Right lobe of liver (tissue), 4 donors: ENCODE measurements around the gene DCX.

Source experiments
- CTCF ChIP-seq, 4 donors: fragments of 200-600 bp in 3 of 4; fragments of 450-650 bp in 1 of 4; IDR thresholded peaks; one replicate each; pipeline versions ENCODE4 v1.5.1 to v1.8.0; 2016 to 2022; ENCODE audit warnings: antibody characterized with exemption in 4 of 4, mild to moderate bottlenecking in 2 of 4
- POLR2A ChIP-seq: fragments of 450-650 bp; IDR thresholded peaks from one replicate; pipeline ENCODE4 v1.6.1; 2017; ENCODE audit warnings: antibody characterized with exemption, mild to moderate bottlenecking
- donor health status: DM: no; HTN: no; CAD: no.
- donor health status: DM: no; HTN: no; CAD: no.
- donor health status: DM: no; HTN: yes; CAD: no.

- TF ChIP-seq POLR2A, result no peak
- TF ChIP-seq CTCF (IDR thresholded peaks at IDR 0.05), result no peak
Observed at GRCh38 chrX:111409326-111409725, 2.7 kb downstream of the DCX start.
